Thoracic aorta (tissue), 2 donors: ENCODE results near the gene ITGA2B. TPM values are rescaled to one million over a fixed set of nuclear protein-coding genes. Genes with fewer than 3 reads are reported as not detected.

Experiments
- ATAC-seq: fragments of 150-250 bp; one replicate; pipeline ENCODE4 v1.8.0; 2017; ENCODE audit warnings: low read depth; ENCODE audit not compliant: insufficient number of reproducible peaks, low FRiP score
- DNase-seq: peaks from one replicate; pipeline ENCODE4 v3.0.0-alpha.2; 2020; ENCODE audit warnings: low spot score
- H3K27ac ChIP-seq, 2 donors: fragments of 200-600 bp; sonication (generic); 1 replicate in 1 of 2; 2 replicates in 1 of 2; pipeline ENCODE4 v1.5.1; 2016; ENCODE audit warnings: mild to moderate bottlenecking in 2 of 2, moderate library complexity in 2 of 2
- H3K27me3 ChIP-seq: fragments of 200-600 bp; sonication (generic); replicated peaks from 2 replicates; pipeline ENCODE4 v1.6.0; 2016; ENCODE audit warnings: mild to moderate bottlenecking; ENCODE audit not compliant: insufficient read depth
- H3K36me3 ChIP-seq: fragments of 200-600 bp; sonication (generic); one replicate; pipeline ENCODE4 v1.5.1; 2016
- H3K4me1 ChIP-seq, 2 donors: fragments of 200-600 bp; sonication (generic); 1 replicate in 1 of 2; 2 replicates in 1 of 2; pipeline versions ENCODE4 v1.5.1 to v1.6.0; 2016; ENCODE audit warnings: low read depth in 2 of 2, mild to moderate bottlenecking in 1 of 2; ENCODE audit not compliant: control insufficient read depth in 1 of 2
- H3K4me3 ChIP-seq: fragments of 200-600 bp; sonication (generic); 2 replicates; pipeline ENCODE4 v1.5.1; 2016; ENCODE audit warnings: mild to moderate bottlenecking
- H3K9me3 ChIP-seq: fragments of 200-600 bp; sonication (generic); 2 replicates; pipeline ENCODE4 v1.5.1; 2016
- total RNA-seq, 2 donors: library from RNA; depleted of rRNA; stranded (reverse); fragments of >200 nt; gene quantifications; one replicate each; pipeline versions ENCODE4 v1.1.0 to v1.2.3, GENCODE V29; 2016
- TF ChIP-seq, protein P1 (sequence below): fragments of 200-600 bp; sonication (generic); IDR thresholded peaks from one replicate; pipeline ENCODE4 v1.5.1; 2019; ENCODE audit warnings: antibody characterized with exemption

The ITGA2B gene
- total RNA-seq, 2 donors from 2014 or later = 0.28 to 3.4 TPM

DNA sequence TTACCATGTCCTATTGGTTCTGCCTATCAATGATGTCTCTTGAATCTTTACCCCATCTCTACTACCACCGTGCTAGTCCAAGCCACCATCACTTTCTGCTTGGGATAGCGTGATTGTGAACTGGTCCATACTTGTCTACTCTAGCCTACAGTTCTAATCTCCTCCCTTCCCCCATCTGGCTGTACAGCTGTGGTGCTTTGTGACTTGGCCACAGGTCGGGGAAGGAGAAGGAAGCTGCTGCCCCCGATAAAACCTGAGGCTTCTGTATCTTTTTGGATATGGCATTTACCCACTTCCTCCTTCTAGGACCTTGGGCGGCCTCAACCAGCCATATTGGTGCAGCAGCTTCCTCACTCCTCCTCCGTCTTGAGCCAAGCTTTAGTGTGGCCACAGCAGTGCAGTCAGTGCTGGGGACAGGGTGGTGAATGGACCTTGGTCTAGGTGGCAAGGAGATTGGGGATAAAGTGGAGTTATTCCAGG is 314 bp upstream of the ITGA2B start:
- no peaks in the 10 kb centered on the region for H3K27me3 ChIP-seq
- H3K27ac ChIP-seq = no peak overlapping the region
- H3K4me3 ChIP-seq = no peak overlapping the region
- H3K9me3 ChIP-seq = no peaks in the 10 kb centered on the region
- TF ChIP-seq, protein P1, sequence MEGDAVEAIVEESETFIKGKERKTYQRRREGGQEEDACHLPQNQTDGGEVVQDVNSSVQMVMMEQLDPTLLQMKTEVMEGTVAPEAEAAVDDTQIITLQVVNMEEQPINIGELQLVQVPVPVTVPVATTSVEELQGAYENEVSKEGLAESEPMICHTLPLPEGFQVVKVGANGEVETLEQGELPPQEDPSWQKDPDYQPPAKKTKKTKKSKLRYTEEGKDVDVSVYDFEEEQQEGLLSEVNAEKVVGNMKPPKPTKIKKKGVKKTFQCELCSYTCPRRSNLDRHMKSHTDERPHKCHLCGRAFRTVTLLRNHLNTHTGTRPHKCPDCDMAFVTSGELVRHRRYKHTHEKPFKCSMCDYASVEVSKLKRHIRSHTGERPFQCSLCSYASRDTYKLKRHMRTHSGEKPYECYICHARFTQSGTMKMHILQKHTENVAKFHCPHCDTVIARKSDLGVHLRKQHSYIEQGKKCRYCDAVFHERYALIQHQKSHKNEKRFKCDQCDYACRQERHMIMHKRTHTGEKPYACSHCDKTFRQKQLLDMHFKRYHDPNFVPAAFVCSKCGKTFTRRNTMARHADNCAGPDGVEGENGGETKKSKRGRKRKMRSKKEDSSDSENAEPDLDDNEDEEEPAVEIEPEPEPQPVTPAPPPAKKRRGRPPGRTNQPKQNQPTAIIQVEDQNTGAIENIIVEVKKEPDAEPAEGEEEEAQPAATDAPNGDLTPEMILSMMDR = no peak
- peaks cover 0 to 20% of the 10 kb centered on the region in 2 donors for H3K4me1 ChIP-seq
- ATAC-seq = no peak
- no peak for DNase-seq
- H3K36me3 ChIP-seq = no peaks in the 10 kb centered on the region

DNA sequence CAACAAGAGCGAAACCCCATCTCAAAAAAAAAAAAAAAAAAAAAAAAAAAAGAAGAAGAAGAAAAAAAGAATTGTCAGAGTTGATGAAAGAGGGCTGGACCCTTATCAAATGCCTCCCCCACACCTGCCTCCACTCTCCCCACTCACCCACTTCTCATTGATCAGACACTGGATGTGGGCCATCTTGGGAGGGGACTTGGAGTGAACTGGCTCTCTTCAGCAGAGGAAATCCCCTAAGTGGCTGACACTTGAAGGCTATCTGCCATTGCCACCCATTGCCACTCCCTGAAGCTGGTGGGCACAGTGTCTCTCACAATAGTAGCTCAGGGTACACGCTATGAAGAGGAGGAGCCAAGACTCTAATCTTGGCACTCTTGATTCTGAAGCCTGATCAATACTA is 1.6 kb downstream of the ITGA2B start:
- peaks cover 0 to 19% of the 10 kb centered on the region in 2 donors for H3K4me1 ChIP-seq
- no peaks in the 10 kb centered on the region for H3K9me3 ChIP-seq
- no peaks in the 10 kb centered on the region for H3K27me3 ChIP-seq
- no peak overlapping the region for H3K27ac ChIP-seq
- TF ChIP-seq, protein P1 = no peak
- no peak for DNase-seq
- ATAC-seq = no peak
- no peaks in the 10 kb centered on the region for H3K36me3 ChIP-seq
- no peak overlapping the region for H3K4me3 ChIP-seq

DNA sequence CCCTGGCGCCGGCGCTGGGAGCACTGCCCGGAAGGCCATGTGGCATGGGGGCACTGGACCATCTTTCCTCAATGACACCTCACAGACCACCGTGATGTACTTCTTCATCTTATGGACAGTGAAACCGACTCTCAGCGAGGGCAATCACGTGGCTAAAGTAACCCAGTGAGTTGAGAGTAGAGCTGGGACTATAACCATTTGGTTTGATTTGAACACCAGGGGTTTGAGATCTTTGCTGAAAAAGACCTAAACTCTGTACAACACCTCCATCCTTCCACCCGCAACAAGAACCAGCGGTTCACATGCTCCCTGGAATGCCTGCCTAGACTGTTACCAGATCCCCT is 3.3 kb downstream of the ITGA2B start:
- H3K4me1 ChIP-seq = peaks cover 0 to 19% of the 10 kb centered on the region in 2 donors
- peak overlapping the region; percentile 72 for H3K4me3 ChIP-seq
- TF ChIP-seq, protein P1 = no peak
- H3K27me3 ChIP-seq = no peaks in the 10 kb centered on the region
- no peak for DNase-seq
- H3K9me3 ChIP-seq = no peaks in the 10 kb centered on the region
- H3K27ac ChIP-seq = no peak overlapping the region
- no peaks in the 10 kb centered on the region for H3K36me3 ChIP-seq
- ATAC-seq = no peak

DNA sequence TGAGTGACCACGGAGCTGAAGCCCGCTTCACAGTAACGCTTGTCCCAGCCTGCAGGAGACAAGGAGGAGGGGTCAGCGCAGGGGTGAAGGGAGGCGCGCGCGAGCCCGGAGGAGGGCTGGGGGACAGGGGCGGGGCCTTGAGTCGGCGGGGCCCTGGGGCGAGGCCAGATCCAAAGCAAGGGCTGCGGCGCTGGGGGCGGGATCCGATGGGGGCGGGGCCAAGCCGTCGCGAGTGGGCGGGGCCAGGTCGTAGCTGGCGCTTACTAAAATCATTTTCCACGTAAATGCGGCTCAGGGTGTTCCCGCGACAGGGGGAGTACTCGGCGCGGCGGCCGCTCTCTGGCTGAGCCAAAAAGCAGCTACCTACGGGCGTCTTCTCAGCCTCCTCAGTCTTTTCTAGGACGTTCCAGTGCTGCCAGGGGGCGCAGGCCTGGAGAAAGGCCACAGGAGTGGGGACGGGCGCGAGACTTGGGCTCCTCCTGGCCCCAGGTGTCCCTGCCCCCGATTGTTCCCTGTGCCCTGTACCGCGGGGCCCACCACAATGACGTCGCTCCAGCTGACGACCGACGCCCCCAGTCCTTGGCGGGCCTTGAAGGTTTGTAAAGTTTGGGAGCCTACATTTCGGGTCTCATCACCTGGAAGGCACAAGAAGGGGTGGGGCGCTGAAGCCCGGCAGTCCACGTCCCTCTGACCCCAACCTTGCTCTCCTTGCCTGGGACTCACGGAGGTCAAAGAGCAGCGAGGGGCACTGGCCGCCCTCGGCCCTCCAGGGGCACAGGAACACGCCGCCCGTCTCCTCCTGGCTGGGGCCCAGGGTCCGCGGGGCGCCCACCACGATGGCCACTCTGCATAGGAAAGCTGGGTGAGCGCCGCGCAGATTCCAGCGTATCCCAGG is 3.9 kb downstream of the ITGA2B start:
- TF ChIP-seq, protein P1 = no peak
- ATAC-seq = peak; percentile 68

DNA sequence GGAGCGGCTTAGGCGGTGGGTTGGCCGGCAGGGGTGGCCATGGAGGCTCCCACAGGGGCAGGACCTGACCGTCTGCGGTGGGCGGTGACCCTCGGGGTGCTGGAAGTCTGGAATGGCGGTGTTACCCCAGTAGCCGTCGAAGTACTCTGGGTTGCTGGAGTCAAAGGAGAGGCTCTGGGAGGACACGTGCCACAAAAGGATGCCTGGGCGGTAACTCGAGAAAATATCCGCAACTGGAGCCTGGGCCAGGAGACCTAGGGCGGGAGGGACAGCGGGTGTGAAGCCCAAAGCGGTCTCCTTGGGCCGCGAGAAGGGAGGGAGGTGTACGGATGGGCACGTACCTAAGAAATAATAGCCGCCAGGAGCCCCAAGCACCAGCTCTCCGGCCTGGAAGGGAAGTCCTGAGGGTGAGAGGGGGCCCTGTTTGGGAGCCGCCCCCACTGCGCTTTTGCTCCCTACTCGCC is 4.6 kb downstream of the ITGA2B start:
- Histone ChIP-seq H3K9me3 (no peaks in the 10 kb centered on the region), H3K27ac (no peak overlapping the region), H3K4me1 (peaks cover 0 to 19% of the 10 kb centered on the region in 2 donors), H3K36me3 (no peaks in the 10 kb centered on the region), H3K27me3 (no peaks in the 10 kb centered on the region), H3K4me3 (peak overlapping the region; percentile 72)
- TF ChIP-seq, protein P1 = no peak
- DNase-seq (no peak), ATAC-seq (no peak)

More for the DNA sequence above, 3.9 kb downstream of the ITGA2B start:
- H3K36me3 ChIP-seq = no peaks in the 10 kb centered on the region
- H3K27ac ChIP-seq = no peak overlapping the region
- H3K9me3 ChIP-seq = no peaks in the 10 kb centered on the region
- H3K4me1 ChIP-seq = peaks cover 0 to 19% of the 10 kb centered on the region in 2 donors
- H3K4me3 ChIP-seq = peak overlapping the region; percentile 72
- no peak for DNase-seq
- H3K27me3 ChIP-seq = no peaks in the 10 kb centered on the region
